DOHH2 (cell line): ENCODE data around the gene RBM33.

Experiments used
- CTCF ChIP-seq: fragments of 200-600 bp; sonication (generic); IDR thresholded peaks from one replicate; pipeline ENCODE4 v1.5.1; 2014; ENCODE audit warnings: antibody characterized with exemption, mild to moderate bottlenecking, low read depth, low read length; ENCODE audit not compliant: poor library complexity, severe bottlenecking
- EZH2phosphoT487 ChIP-seq: fragments of 200-600 bp; sonication (generic); IDR thresholded peaks from 2 replicates; pipeline ENCODE4 v1.6.1; 2017; ENCODE audit warnings: borderline replicate concordance, mild to moderate bottlenecking, antibody characterized with exemption, low read length, moderate library complexity, mixed read lengths

GRCh38 chr7:155692317-155692716 is 47.9 kb downstream of the RBM33 start:
- no peak for TF ChIP-seq CTCF
- TF ChIP-seq EZH2phosphoT487, result no peak
